Coronary artery (tissue), 2 donors: ENCODE results near the gene PDS5B.

ENCODE experiments used
- DNase-seq: peaks from one replicate; pipeline ENCODE4 v3.0.0-alpha.2; 2017; ENCODE audit warnings: low spot score
- H3K27ac ChIP-seq, 2 donors: fragments of 200-600 bp; sonication (generic); one replicate each; pipeline ENCODE4 v1.5.1; 2016 to 2019
- H3K4me3 ChIP-seq: fragments of 200-600 bp; sonication (generic); 2 replicates; pipeline ENCODE4 v1.5.1; 2016; ENCODE audit warnings: mild to moderate bottlenecking, moderate library complexity
- TF ChIP-seq, protein P1 (sequence below): fragments of 200-600 bp; sonication (generic); IDR thresholded peaks from one replicate; pipeline ENCODE4 v1.5.1; 2019; ENCODE audit warnings: antibody characterized with exemption

Gene PDS5B, protein sequence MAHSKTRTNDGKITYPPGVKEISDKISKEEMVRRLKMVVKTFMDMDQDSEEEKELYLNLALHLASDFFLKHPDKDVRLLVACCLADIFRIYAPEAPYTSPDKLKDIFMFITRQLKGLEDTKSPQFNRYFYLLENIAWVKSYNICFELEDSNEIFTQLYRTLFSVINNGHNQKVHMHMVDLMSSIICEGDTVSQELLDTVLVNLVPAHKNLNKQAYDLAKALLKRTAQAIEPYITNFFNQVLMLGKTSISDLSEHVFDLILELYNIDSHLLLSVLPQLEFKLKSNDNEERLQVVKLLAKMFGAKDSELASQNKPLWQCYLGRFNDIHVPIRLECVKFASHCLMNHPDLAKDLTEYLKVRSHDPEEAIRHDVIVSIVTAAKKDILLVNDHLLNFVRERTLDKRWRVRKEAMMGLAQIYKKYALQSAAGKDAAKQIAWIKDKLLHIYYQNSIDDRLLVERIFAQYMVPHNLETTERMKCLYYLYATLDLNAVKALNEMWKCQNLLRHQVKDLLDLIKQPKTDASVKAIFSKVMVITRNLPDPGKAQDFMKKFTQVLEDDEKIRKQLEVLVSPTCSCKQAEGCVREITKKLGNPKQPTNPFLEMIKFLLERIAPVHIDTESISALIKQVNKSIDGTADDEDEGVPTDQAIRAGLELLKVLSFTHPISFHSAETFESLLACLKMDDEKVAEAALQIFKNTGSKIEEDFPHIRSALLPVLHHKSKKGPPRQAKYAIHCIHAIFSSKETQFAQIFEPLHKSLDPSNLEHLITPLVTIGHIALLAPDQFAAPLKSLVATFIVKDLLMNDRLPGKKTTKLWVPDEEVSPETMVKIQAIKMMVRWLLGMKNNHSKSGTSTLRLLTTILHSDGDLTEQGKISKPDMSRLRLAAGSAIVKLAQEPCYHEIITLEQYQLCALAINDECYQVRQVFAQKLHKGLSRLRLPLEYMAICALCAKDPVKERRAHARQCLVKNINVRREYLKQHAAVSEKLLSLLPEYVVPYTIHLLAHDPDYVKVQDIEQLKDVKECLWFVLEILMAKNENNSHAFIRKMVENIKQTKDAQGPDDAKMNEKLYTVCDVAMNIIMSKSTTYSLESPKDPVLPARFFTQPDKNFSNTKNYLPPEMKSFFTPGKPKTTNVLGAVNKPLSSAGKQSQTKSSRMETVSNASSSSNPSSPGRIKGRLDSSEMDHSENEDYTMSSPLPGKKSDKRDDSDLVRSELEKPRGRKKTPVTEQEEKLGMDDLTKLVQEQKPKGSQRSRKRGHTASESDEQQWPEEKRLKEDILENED (N-terminal part only)

GRCh38 chr13:32586080-32586900 is at the start of gene PDS5B:
TSS of gene PDS5B (plus strand) at chr13:32586452. CDS start at chr13:32648773, 62,321 bp downstream.
- DNase-seq = peak; percentile 96
- TF ChIP-seq, protein P1, sequence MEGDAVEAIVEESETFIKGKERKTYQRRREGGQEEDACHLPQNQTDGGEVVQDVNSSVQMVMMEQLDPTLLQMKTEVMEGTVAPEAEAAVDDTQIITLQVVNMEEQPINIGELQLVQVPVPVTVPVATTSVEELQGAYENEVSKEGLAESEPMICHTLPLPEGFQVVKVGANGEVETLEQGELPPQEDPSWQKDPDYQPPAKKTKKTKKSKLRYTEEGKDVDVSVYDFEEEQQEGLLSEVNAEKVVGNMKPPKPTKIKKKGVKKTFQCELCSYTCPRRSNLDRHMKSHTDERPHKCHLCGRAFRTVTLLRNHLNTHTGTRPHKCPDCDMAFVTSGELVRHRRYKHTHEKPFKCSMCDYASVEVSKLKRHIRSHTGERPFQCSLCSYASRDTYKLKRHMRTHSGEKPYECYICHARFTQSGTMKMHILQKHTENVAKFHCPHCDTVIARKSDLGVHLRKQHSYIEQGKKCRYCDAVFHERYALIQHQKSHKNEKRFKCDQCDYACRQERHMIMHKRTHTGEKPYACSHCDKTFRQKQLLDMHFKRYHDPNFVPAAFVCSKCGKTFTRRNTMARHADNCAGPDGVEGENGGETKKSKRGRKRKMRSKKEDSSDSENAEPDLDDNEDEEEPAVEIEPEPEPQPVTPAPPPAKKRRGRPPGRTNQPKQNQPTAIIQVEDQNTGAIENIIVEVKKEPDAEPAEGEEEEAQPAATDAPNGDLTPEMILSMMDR = peak; percentile 94
- Histone ChIP-seq H3K4me3 (peak within 1 kb of the TSS; percentile 95), H3K27ac (peak within 1 kb of the TSS; percentile 91 to 99)

DNA sequence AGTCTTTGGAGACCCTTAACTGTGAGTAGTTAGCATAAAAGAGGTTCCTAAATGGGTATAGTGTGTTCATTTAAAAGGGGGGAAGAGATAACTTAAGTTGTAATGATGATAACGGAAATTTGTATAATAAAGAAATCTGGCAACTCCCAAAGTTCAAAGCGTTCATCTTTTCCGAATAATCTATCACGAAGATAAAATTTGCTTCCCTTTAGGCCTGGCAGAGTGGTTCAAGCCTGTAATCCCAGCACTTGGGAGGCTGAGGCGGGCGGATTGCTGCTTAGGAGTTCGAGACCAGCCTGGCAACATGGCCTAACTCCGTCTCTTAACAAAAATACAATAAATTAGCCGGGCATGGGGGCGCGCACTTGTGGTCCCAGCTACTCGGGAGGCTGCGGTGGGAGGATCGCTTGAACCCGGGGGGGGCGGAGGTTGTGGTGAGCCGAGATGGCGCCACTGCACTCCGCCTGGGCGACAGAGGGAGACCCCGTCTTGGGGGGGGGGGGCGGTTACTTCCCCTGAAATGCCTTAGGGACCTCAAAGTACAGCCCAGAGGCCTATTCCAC is 48.6 kb upstream of the PDS5B start:
- TF ChIP-seq, protein P1 = no peak
- peak overlapping the region; percentile 88 to 94 for H3K27ac ChIP-seq
- DNase-seq = peak; percentile 74
- peak overlapping the region; percentile 90 for H3K4me3 ChIP-seq

- peak overlapping the region; percentile 88 to 94 for H3K27ac ChIP-seq
- TF ChIP-seq, protein P1 = no peak
- peak; percentile 76 for DNase-seq
- H3K4me3 ChIP-seq = peak overlapping the region; percentile 90
Measured at GRCh38 chr13:32538143-32538620, 48.1 kb upstream of the PDS5B start.

- DNase-seq = peak; percentile 96
- Histone ChIP-seq H3K4me3 (peak within 1 kb of the TSS; percentile 90), H3K27ac (peak within 1 kb of the TSS; percentile 88 to 94)
- TF ChIP-seq, protein P1 = no peak
Measured at GRCh38 chr13:32538621-32539246, 47.5 kb upstream of the PDS5B start, which contains the start of gene N4BP2L2. TSS of gene N4BP2L2 (minus strand) at chr13:32538795. CDS start at chr13:32537027, 1,768 bp downstream.

DNA sequence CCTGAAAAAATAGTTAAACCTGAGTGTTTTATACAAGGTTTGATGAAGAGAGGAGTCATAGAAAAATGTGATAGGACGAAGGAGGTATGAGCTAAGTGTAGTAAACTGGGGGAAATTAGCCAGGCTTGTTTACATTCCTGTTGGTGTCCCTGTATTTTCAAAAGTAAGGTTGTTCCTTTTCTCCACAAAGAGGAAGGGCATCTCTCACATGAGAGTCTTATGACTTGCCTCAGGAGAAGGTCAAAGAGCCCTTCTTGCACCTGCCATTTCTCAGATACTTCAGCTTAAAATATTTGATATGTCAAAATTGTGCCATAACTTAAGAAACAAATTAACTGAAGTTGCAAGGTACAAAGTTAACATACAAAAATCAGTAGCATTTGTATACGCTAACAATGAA is 44.0 kb upstream of the PDS5B start:
- TF ChIP-seq, protein P1 = no peak
- H3K27ac ChIP-seq = no peak overlapping the region
- no peak overlapping the region for H3K4me3 ChIP-seq
- no peak for DNase-seq
